B cell (primary cell): ENCODE results near the gene ZNF839. TPM values are rescaled to one million over a fixed set of nuclear protein-coding genes. Genes with fewer than 3 reads are reported as not detected.

Experiments used
- ATAC-seq: fragments of 200-7000 bp; cut with Tn5 transposase; one replicate; pipeline ENCODE4 v1.10.0; 2021; ENCODE audit warnings: low read depth, mild to moderate bottlenecking, moderate number of reproducible peaks, moderate library complexity
- CTCF ChIA-PET: fragments of 350-600 bp; sonication (Branson Sonifier 250); formaldehyde crosslinking; loops from one replicate; lab custom pipeline; 2021; ENCODE audit warnings: antibody characterized with exemption, inconsistent platforms; lab: Charles Lee
- POLR2A ChIA-PET: fragments of 350-600 bp; sonication (Branson Sonifier 250); formaldehyde crosslinking; loops from one replicate; lab custom pipeline; 2021; ENCODE audit warnings: antibody characterized with exemption; lab: Charles Lee
- DNase-seq: peaks from one replicate; pipeline ENCODE4 v3.0.0; 2013
- H2AFZ ChIP-seq: 2 replicates; pipeline ENCODE4 v1.6.1; 2012; ENCODE audit warnings: mild to moderate bottlenecking, low read depth, low read length; ENCODE audit not compliant: insufficient read depth, poor library complexity, severe bottlenecking
- H3K27ac ChIP-seq, 2 donors: 1 replicate in 1 of 2; 2 replicates in 1 of 2; pipeline ENCODE4 v1.5.1; 2012 to 2013; ENCODE audit warnings: low read length in 2 of 2, mild to moderate bottlenecking in 2 of 2, moderate library complexity in 1 of 2
- H3K27me3 ChIP-seq, 4 experiments: fragments of 200-600 bp in 1 of 4; sonication (generic) in 1 of 4; replicated peaks in 1 of 4; 1 replicate in 2 of 4; 2 replicates in 2 of 4; pipeline versions ENCODE4 v1.6.1 to v1.7.0; 2013 to 2016; ENCODE audit warnings: low read length in 3 of 4, mild to moderate bottlenecking in 2 of 4, mixed read lengths in 1 of 4, moderate library complexity in 1 of 4; ENCODE audit not compliant: insufficient read depth in 4 of 4, control insufficient read depth in 3 of 4; ENCODE audit errors: control extremely low read depth in 1 of 4
- H3K36me3 ChIP-seq, 2 experiments: replicated peaks in 1 of 2; 1 replicate in 1 of 2; 2 replicates in 1 of 2; pipeline versions ENCODE4 v1.6.1 to v1.7.1; 2013; ENCODE audit warnings: low read length in 1 of 2; ENCODE audit not compliant: insufficient read depth in 2 of 2, control insufficient read depth in 1 of 2; ENCODE audit errors: control extremely low read depth in 1 of 2, extremely low read depth in 1 of 2
- H3K4me1 ChIP-seq, 2 donors: fragments of 200-600 bp in 1 of 2; sonication (generic) in 1 of 2; 1 replicate in 1 of 2; 2 replicates in 1 of 2; pipeline versions ENCODE4 v1.5.1 to v1.6.1; 2013 to 2017; ENCODE audit warnings: low read length in 2 of 2; ENCODE audit not compliant: control insufficient read depth in 2 of 2, insufficient read depth in 2 of 2
- H3K4me2 ChIP-seq: replicated peaks from 2 replicates; pipeline ENCODE3; 2012; ENCODE audit warnings: mild to moderate bottlenecking, low read depth, low read length; ENCODE audit not compliant: poor library complexity, severe bottlenecking
- H3K4me3 ChIP-seq, 5 experiments: fragments of 200-600 bp in 1 of 5; sonication (generic) in 1 of 5; 1 replicate in 3 of 5; 2 replicates in 2 of 5; pipeline versions ENCODE4 v1.5.1 to v1.7.0; 2011 to 2016; ENCODE audit warnings: low read length in 4 of 5, mild to moderate bottlenecking in 4 of 5, low read depth in 2 of 5, control low read depth in 1 of 5, moderate library complexity in 1 of 5; ENCODE audit not compliant: insufficient read depth in 1 of 5; ENCODE audit errors: control extremely low read depth in 1 of 5, extremely low read depth in 1 of 5
- H3K79me2 ChIP-seq: fragments of 200-600 bp; sonication (generic); one replicate; pipeline ENCODE4 v1.6.0; 2016; ENCODE audit warnings: low read length; ENCODE audit not compliant: control insufficient read depth, insufficient read depth
- H3K9ac ChIP-seq: fragments of 200-600 bp; sonication (generic); 2 replicates; pipeline ENCODE4 v1.6.1; 2017; ENCODE audit warnings: mild to moderate bottlenecking, low read length, moderate library complexity
- H3K9me3 ChIP-seq, 3 donors: one replicate each; pipeline versions ENCODE4 v1.6.1 to v1.7.1; 2013; ENCODE audit warnings: low read length in 2 of 3; ENCODE audit not compliant: control insufficient read depth in 2 of 3, insufficient read depth in 1 of 3; ENCODE audit errors: control extremely low read depth in 1 of 3
- H4K20me1 ChIP-seq: 2 replicates; pipeline ENCODE4 v1.6.0; 2012; ENCODE audit warnings: mild to moderate bottlenecking, low read length; ENCODE audit not compliant: insufficient read depth, control insufficient read depth, poor library complexity, severe bottlenecking
- H3K27ac Mint-ChIP-seq: one replicate; pipeline ENCODE4 v1.8.0; 2021; ENCODE audit warnings: mixed read lengths
- H3K27me3 Mint-ChIP-seq: one replicate; pipeline ENCODE4 v1.8.0; 2021; ENCODE audit warnings: mixed read lengths
- H3K4me1 Mint-ChIP-seq: one replicate; pipeline ENCODE4 v1.8.0; 2021; ENCODE audit warnings: mixed read lengths
- H3K4me3 Mint-ChIP-seq: one replicate; pipeline ENCODE4 v1.8.0; 2021; ENCODE audit warnings: mixed read lengths
- H3K9me3 Mint-ChIP-seq: one replicate; pipeline ENCODE4 v1.8.0; 2022; ENCODE audit warnings: mixed read lengths; ENCODE audit not compliant: insufficient read depth
- CTCF ChIP-seq: fragments of 200-600 bp; IDR thresholded peaks from one replicate; pipeline ENCODE4 v1.8.0; 2022; ENCODE audit warnings: antibody characterized with exemption, mild to moderate bottlenecking
- EZH2 ChIP-seq: IDR thresholded peaks from 2 replicates; pipeline ENCODE4 v1.6.1; 2012; ENCODE audit warnings: borderline replicate concordance, low read depth, mild to moderate bottlenecking, moderate library complexity, low read length; ENCODE audit not compliant: insufficient read depth, poor library complexity, severe bottlenecking
- WGBS: methylation state at CpG from one replicate; pipeline ENCODE4 v1.1.5; 2013; ENCODE audit warnings: missing lambda C conversion rate; ENCODE audit not compliant: insufficient coverage; 5-methylcytosine and 5-hydroxymethylcytosine counted together
- intact Hi-C: fragments of 100-400 bp; cut with micrococcal nuclease; formaldehyde crosslinking; loops from one replicate; pipeline ENCODE4 v1.10.0; 2022
- polyA plus RNA-seq: library from polyadenylated mRNA; depleted of rRNA; stranded (reverse); fragments of >200 nt; gene quantifications from 2 replicates; pipeline ENCODE4 v1.2.3, GENCODE V29; 2012
- total RNA-seq, 2 donors: library from RNA; stranded (reverse); fragments of 120-200 nt in 1 of 2; gene quantifications; 1 replicate in 1 of 2; 2 replicates in 1 of 2; pipeline versions ENCODE4 v1.2.3 to v1.2.4, GENCODE V29; 2013 to 2022

The ZNF839 gene
- total and polyA plus RNA-seq, 2 donors (not counting 1 experiment from before 2014, with no cell fraction given): 22.8 to 28.8 TPM

- H3K79me2 ChIP-seq: peaks cover 32% of the 10 kb centered on the region
- Mint-ChIP-seq H3K9me3 (no peaks in the 10 kb centered on the region), H3K4me1 (peaks cover 27% of the 10 kb centered on the region), H3K4me3 (no peak overlapping the region), H3K27ac (peak overlapping the region; percentile 91), H3K27me3 (no peaks in the 10 kb centered on the region)
- H3K27ac ChIP-seq: peak overlapping the region in 1 of 2 donors; percentile 93
- POLR2A ChIA-PET: interaction anchor here (1.1 kb wide), 1 partner anchor 46 kb away, joined by 3 read pairs; no protein-coding TSS in a partner anchor
- DNase-seq (no peak), ATAC-seq (peak; percentile 8)
- peaks cover 1 to 9% of the 10 kb centered on the region in 2 experiments for H3K36me3 ChIP-seq
- intact Hi-C loops: loop anchor here (1.0 to 5.0 kb wide), 6 partner anchors 144 to 1986 kb away; partner anchors contain the start of genes ANKRD9, DYNC1H1, MARK3 and PPP2R5C
- WGBS: 1% methylated on average over 47 of the region's 53 CpGs
- H3K9ac ChIP-seq: peak overlapping the region; percentile 91
- no peaks in the 10 kb centered on the region for H3K27me3 ChIP-seq
- H3K4me2 ChIP-seq: peak overlapping the region; percentile 97
- TF ChIP-seq CTCF: no peak
- TF ChIP-seq EZH2: no peak
- no peaks in the 10 kb centered on the region for H3K9me3 ChIP-seq
- H3K4me3 ChIP-seq: peak overlapping the region; percentile 55 to 90 (median 82)
- H2AFZ ChIP-seq: peak overlapping the region; percentile 97
- CTCF ChIA-PET: interaction anchor here (2.2 kb wide), 1 partner anchor 43 kb away, joined by 11 read pairs; the partner anchor contains the start of gene ZNF839
- H3K4me1 ChIP-seq: peaks cover 16 to 24% of the 10 kb centered on the region in 2 donors
- H4K20me1 ChIP-seq: no peaks in the 10 kb centered on the region
Measured at GRCh38 chr14:102363182-102363943, 43.8 kb downstream of the ZNF839 start.

- ChIA-PET CTCF (interaction anchor here (0.9 kb wide), 1 partner anchor 154 kb away, joined by 3 read pairs; no protein-coding TSS in a partner anchor), POLR2A (no interaction called here)
Measured at GRCh38 chr14:102370305-102370809, 50.8 kb downstream of the ZNF839 start.

More at GRCh38 chr14:102370305-102370809, 50.8 kb downstream of the ZNF839 start:
- Histone ChIP-seq H3K4me1 (peaks cover 0 to 12% of the 10 kb centered on the region in 2 donors), H3K36me3 (no peaks in the 10 kb centered on the region), H3K9me3 (no peaks in the 10 kb centered on the region), H3K79me2 (peaks cover 4% of the 10 kb centered on the region), H3K27me3 (no peaks in the 10 kb centered on the region), H2AFZ (no peak overlapping the region), H3K9ac (no peak overlapping the region), H3K4me3 (peak overlapping the region in 1 of 5 experiments; percentile 42), H3K27ac (no peak overlapping the region), H3K4me2 (no peak overlapping the region), H4K20me1 (no peaks in the 10 kb centered on the region)
- no peaks in the 10 kb centered on the region for H3K9me3 Mint-ChIP-seq
- TF ChIP-seq CTCF: no peak
- TF ChIP-seq EZH2: no peak
- H3K27ac Mint-ChIP-seq: no peak overlapping the region
- H3K4me3 Mint-ChIP-seq: no peak overlapping the region
- H3K27me3 Mint-ChIP-seq: no peaks in the 10 kb centered on the region
- WGBS: 87% methylated on average over 11 of the region's 11 CpGs
- intact Hi-C loops: no loop called here
- H3K4me1 Mint-ChIP-seq: peaks cover 11% of the 10 kb centered on the region
- ATAC-seq: no peak
- DNase-seq: peak; percentile 25
